ENCODE results near the gene IGSF23.

- no peak for TF ChIP-seq CTCF (conservative IDR thresholded peaks at IDR 0.05; ENCODE audit: low read depth, low read length)
- TF ChIP-seq EZH2 (IDR thresholded peaks at IDR 0.05; ENCODE audit: borderline replicate concordance, low read depth, low read length, poor library complexity, severe bottlenecking), result no peak
These were observed 7.8 kb upstream of the IGSF23 start for GRCh38 chr19:44605547-44605946.
